IMR-90 (cell line): ENCODE data around the gene GTF2F2. TPM values are rescaled to one million over a fixed set of nuclear protein-coding genes. Genes with fewer than 3 reads are reported as not detected.

Source experiments
- ATAC-seq: fragments of 200-7000 bp; cut with Tn5 transposase; 2 replicates; pipeline ENCODE4 v1.9.1; 2020; ENCODE audit warnings: low read depth, mild to moderate bottlenecking, moderate library complexity
- BruUV-seq: library from RNA; stranded (reverse); fragments of 400-500 nt; replicated peaks from 2 replicates; lab custom pipeline; 2021; lab: Mats Ljungman, UMichigan
- CTCF ChIA-PET: fragments of 300-600 bp; formaldehyde crosslinking; extraction: SDS; loops from one replicate; lab custom pipeline; 2021; ENCODE audit warnings: antibody characterized with exemption; lab: Yijun Ruan, JAX
- POLR2A ChIA-PET: fragments of 300-600 bp; sonication (Branson Sonifier 250); formaldehyde crosslinking; loops from one replicate; lab custom pipeline; 2022; ENCODE audit warnings: antibody characterized with exemption; ENCODE audit not compliant: unreplicated experiment; lab: Charles Lee
- DNase-seq: peaks from one replicate; pipeline ENCODE4 v3.0.0; 2013
- H2AFZ ChIP-seq: replicated peaks from 2 replicates; pipeline ENCODE3; 2013; ENCODE audit warnings: low read length, mild to moderate bottlenecking; ENCODE audit not compliant: poor library complexity
- H2AK5ac ChIP-seq: 2 replicates; pipeline ENCODE4 v1.6.1; 2013; ENCODE audit warnings: low read depth, low read length, inconsistent platforms
- H2AK9ac ChIP-seq: replicated peaks from 2 replicates; pipeline ENCODE3; 2013; ENCODE audit warnings: mild to moderate bottlenecking, low read depth, low read length, moderate library complexity; ENCODE audit not compliant: poor library complexity
- H2BK120ac ChIP-seq: 2 replicates; pipeline ENCODE4 v1.6.1; 2013; ENCODE audit warnings: low read depth, low read length, inconsistent platforms
- H2BK15ac ChIP-seq: 3 replicates; pipeline ENCODE4 v1.6.1; 2013; ENCODE audit warnings: low read depth, low read length, inconsistent platforms
- H2BK20ac ChIP-seq: 2 replicates; pipeline ENCODE4 v1.6.1; 2013; ENCODE audit warnings: low read depth, mild to moderate bottlenecking, inconsistent platforms, low read length, moderate library complexity
- H2BK5ac ChIP-seq: 2 replicates; pipeline ENCODE4 v1.6.1; 2013; ENCODE audit warnings: mild to moderate bottlenecking, low read depth, low read length, inconsistent platforms; ENCODE audit not compliant: poor library complexity, severe bottlenecking
- H3K14ac ChIP-seq: replicated peaks from 2 replicates; pipeline ENCODE4 v1.6.1; 2013; ENCODE audit warnings: low read depth, low read length, inconsistent platforms
- H3K18ac ChIP-seq: 2 replicates; pipeline ENCODE4 v1.6.1; 2013; ENCODE audit warnings: low read depth, low read length, control low read depth
- H3K23ac ChIP-seq: 2 replicates; pipeline ENCODE4 v1.6.1; 2013; ENCODE audit warnings: low read depth, low read length, inconsistent platforms
- H3K27ac ChIP-seq: 2 replicates; pipeline ENCODE4 v1.5.1; 2013; ENCODE audit warnings: mild to moderate bottlenecking, control low read depth, low read length; ENCODE audit not compliant: insufficient read depth
- H3K27me3 ChIP-seq: 2 replicates; pipeline ENCODE4 v1.6.1; 2013; ENCODE audit warnings: low read length; ENCODE audit not compliant: control insufficient read depth, insufficient read depth
- H3K36me3 ChIP-seq: 2 replicates; pipeline ENCODE4 v1.6.1; 2013; ENCODE audit warnings: low read length, mixed read lengths; ENCODE audit not compliant: control insufficient read depth, insufficient read depth
- H3K4ac ChIP-seq: 2 replicates; pipeline ENCODE4 v1.6.1; 2013; ENCODE audit warnings: low read depth, low read length, inconsistent platforms
- H3K4me1 ChIP-seq: 2 replicates; pipeline ENCODE4 v1.6.1; 2013; ENCODE audit warnings: low read length, mixed read lengths; ENCODE audit not compliant: control insufficient read depth, insufficient read depth
- H3K4me2 ChIP-seq: 2 replicates; pipeline ENCODE4 v1.6.1; 2013; ENCODE audit warnings: low read depth, mild to moderate bottlenecking, control low read depth, low read length, moderate library complexity
- H3K4me3 ChIP-seq: 2 replicates; pipeline ENCODE4 v1.5.1; 2013; ENCODE audit warnings: low read depth, mild to moderate bottlenecking, control low read depth, low read length, moderate library complexity; ENCODE audit not compliant: insufficient read depth
- H3K56ac ChIP-seq: 2 replicates; pipeline ENCODE4 v1.6.1; 2013; ENCODE audit warnings: low read length, inconsistent platforms; ENCODE audit not compliant: insufficient read depth; ENCODE audit errors: extremely low read depth
- H3K79me1 ChIP-seq, 2 experiments: 2 replicates each; pipeline ENCODE4 v1.6.1; 2013; ENCODE audit warnings: low read length in 2 of 2, inconsistent platforms in 1 of 2, low read depth in 1 of 2
- H3K9ac ChIP-seq: 2 replicates; pipeline ENCODE4 v1.6.1; 2013; ENCODE audit warnings: low read depth, low read length, control low read depth
- H3K9me1 ChIP-seq: 2 replicates; pipeline ENCODE4 v1.6.1; 2013; ENCODE audit warnings: low read length, inconsistent platforms; ENCODE audit not compliant: insufficient read depth
- H3K9me3 ChIP-seq: 2 replicates; pipeline ENCODE4 v1.6.1; 2013; ENCODE audit warnings: low read length; ENCODE audit not compliant: control insufficient read depth, insufficient read depth
- H4K20me1 ChIP-seq: 2 replicates; pipeline ENCODE4 v1.6.1; 2013; ENCODE audit warnings: low read length, inconsistent platforms; ENCODE audit not compliant: insufficient read depth
- H4K5ac ChIP-seq: 2 replicates; pipeline ENCODE4 v1.6.1; 2013; ENCODE audit warnings: mild to moderate bottlenecking, low read depth, low read length, control low read depth
- H4K8ac ChIP-seq, 2 experiments: 2 replicates each; pipeline ENCODE4 v1.6.1; 2013; ENCODE audit warnings: low read depth in 2 of 2, low read length in 2 of 2, control low read depth in 1 of 2, inconsistent platforms in 1 of 2
- H4K91ac ChIP-seq: 2 replicates; pipeline ENCODE4 v1.6.1; 2013; ENCODE audit warnings: low read depth, low read length, inconsistent platforms; ENCODE audit not compliant: insufficient read depth
- BHLHE40 ChIP-seq: fragments of 150-350 bp; IDR thresholded peaks from 2 replicates; pipeline ENCODE4 v1.6.1; 2016; ENCODE audit warnings: mild to moderate bottlenecking, low read depth, low read length
- CEBPB ChIP-seq: IDR thresholded peaks from 2 replicates; pipeline ENCODE4 v1.6.1; 2012; ENCODE audit warnings: low read depth, low read length, improper control_type of control experiment
- FOS ChIP-seq: fragments of 150-350 bp; IDR thresholded peaks from 2 replicates; pipeline ENCODE4 v1.6.1; 2016; ENCODE audit warnings: low read depth, low read length
- MAFK ChIP-seq: IDR thresholded peaks from 2 replicates; pipeline ENCODE4 v1.6.1; 2012; ENCODE audit warnings: low read depth, low read length, improper control_type of control experiment
- MAZ ChIP-seq: IDR thresholded peaks from 2 replicates; pipeline ENCODE4 v1.6.1; 2012; ENCODE audit warnings: low read depth, mild to moderate bottlenecking, low read length, improper control_type of control experiment, moderate library complexity, borderline replicate concordance
- NFE2L2 ChIP-seq: fragments of 150-350 bp; IDR thresholded peaks from 2 replicates; pipeline ENCODE4 v1.6.1; 2016; ENCODE audit warnings: low read depth, mild to moderate bottlenecking, low read length
- RFX5 ChIP-seq: IDR thresholded peaks from 2 replicates; pipeline ENCODE4 v1.8.0; 2012; ENCODE audit warnings: low read depth, mild to moderate bottlenecking, low read length, moderate library complexity
- SMC3 ChIP-seq: fragments of 150-350 bp; IDR thresholded peaks from 2 replicates; pipeline ENCODE4 v1.6.1; 2016; ENCODE audit warnings: low read depth, mild to moderate bottlenecking, antibody characterized with exemption, low read length, moderate library complexity
- WGBS, 2 experiments: methylation state at CpG; one replicate each; pipeline versions ENCODE4 v1.1.5 to v1.1.7; 2013; ENCODE audit warnings: missing lambda C conversion rate in 2 of 2; ENCODE audit not compliant: insufficient read length in 1 of 2; ENCODE audit errors: extremely low coverage in 2 of 2; 5-methylcytosine and 5-hydroxymethylcytosine counted together
- dilution Hi-C: fragments of 300-500 bp; cut with HindIII; formaldehyde crosslinking; loops from one replicate; pipeline ENCODE4 v1.14.3; 2018; ENCODE audit warnings: low sequenced_read_pairs; ENCODE audit not compliant: unreplicated experiment
- in situ Hi-C: fragments of 300-500 bp; cut with MboI; formaldehyde crosslinking; loops from 3 replicates; pipeline ENCODE4 v1.14.3; 2019; ENCODE audit warnings: low sequenced_read_pairs, inconsistent platforms, mixed read lengths
- intact Hi-C: fragments of 100-400 bp; cut with micrococcal nuclease; formaldehyde crosslinking; loops from 2 replicates; pipeline ENCODE4 v1.10.0; 2022
- polyA plus RNA-seq, 3 experiments: library from polyadenylated mRNA; depleted of rRNA; stranded (reverse); fragments of >200 nt; gene quantifications; 2 replicates each; pipeline ENCODE4 v1.2.3, GENCODE V29; 2012; ENCODE audit warnings: low replicate concordance in 1 of 3
- total RNA-seq: library from RNA; depleted of rRNA; stranded (reverse); fragments of >200 nt; gene quantifications from 2 replicates; pipeline ENCODE4 v1.2.3, GENCODE V29; 2012
- TF ChIP-seq, protein P1 (sequence below): fragments of 150-350 bp; IDR thresholded peaks from 2 replicates; pipeline ENCODE4 v1.6.1; 2017; ENCODE audit warnings: mild to moderate bottlenecking, antibody characterized with exemption, low read length, low read depth
- TF ChIP-seq, protein P2 (sequence below): fragments of 150-350 bp; IDR thresholded peaks from 2 replicates; pipeline ENCODE4 v1.6.1; 2016; ENCODE audit warnings: low read depth, mild to moderate bottlenecking, low read length, moderate library complexity, borderline replicate concordance

GTF2F2 gene
- total and polyA plus RNA-seq, 2 of the 4 experiments (the other 2 are of a cell fraction), result 16.5 to 21.0 TPM

DNA sequence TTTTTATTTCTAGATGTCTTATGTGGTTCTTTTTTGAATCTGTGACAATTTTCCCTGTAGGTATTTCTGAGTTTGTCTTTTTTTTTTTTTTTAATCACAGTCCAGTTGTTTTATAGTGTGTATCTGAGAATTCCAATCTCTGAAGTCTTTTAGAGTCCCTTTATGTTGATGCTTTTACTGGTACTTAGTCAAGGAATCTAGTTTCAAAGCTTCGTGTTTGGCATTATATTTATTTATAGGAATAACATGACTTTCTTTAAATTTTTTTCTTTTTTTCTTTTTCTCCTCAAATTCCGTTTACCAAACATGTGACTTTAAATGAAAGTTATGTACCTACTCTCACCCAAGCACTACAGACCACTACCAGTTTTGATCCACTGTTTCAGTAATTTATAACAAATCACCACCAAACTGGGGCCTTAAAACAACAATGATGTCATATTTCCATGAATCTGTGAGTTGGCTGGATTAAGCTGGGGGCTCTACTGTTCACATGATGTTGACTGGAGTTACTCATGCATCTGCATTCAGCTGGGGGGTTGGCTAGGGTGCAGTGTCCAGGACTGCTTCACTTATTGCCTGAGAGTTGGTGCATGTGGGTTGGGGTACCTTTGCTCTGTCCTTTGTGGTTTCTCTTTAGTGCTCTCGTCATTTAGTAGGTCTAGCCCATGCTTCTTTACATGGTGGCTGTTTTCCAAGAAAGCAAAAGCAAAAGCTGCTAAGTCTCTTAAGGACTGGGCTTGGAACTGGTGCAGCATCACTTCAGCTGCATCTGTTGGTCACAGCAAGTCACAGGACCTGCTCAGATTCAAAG lies 58.2 kb downstream of the GTF2F2 start:
- peak overlapping the region; percentile 71 for H3K4me2 ChIP-seq
- H2AK9ac ChIP-seq, result peak overlapping the region; percentile 76
- H4K8ac ChIP-seq, result peak overlapping the region in 1 of 2 experiments; percentile 77; a peak in 2 of 4 replicates
- POLR2A ChIA-PET, result interaction anchor here (0.7 kb wide), 1 partner anchor 83 kb away, joined by 4 read pairs; no protein-coding TSS in a partner anchor
- DNase-seq (peak; percentile 93), ATAC-seq (peak; percentile 93)
- H2AFZ ChIP-seq, result peak overlapping the region; percentile 21
- H2BK120ac ChIP-seq, result peak overlapping the region; percentile 89
- H3K23ac ChIP-seq, result peak overlapping the region; percentile 57
- no peak overlapping the region for H3K4me3 ChIP-seq
- in situ Hi-C loops (no loop called here), dilution Hi-C loops (no loop called here), intact Hi-C loops (no loop called here)
- peak overlapping the region; percentile 86 for H3K14ac ChIP-seq
- peak overlapping the region; percentile 19; the same call in 1 of the 2 replicates for H3K56ac ChIP-seq
- no peaks in the 10 kb centered on the region for H3K9me3 ChIP-seq
- peak overlapping the region; percentile 17; the same call in 2 of the 3 replicates for H2BK15ac ChIP-seq
- TF ChIP-seq CEBPB (peak; percentile 26; the same call in 1 of the 2 replicates), BHLHE40 (peak; percentile 57), FOS (peak; percentile 57; the same call in 1 of the 2 replicates), SMC3 (no peak), MAZ (peak; percentile 69), MAFK (no peak), RFX5 (no peak), NFE2L2 (peak; percentile 55; the same call in 1 of the 2 replicates)
- TF ChIP-seq, protein P1, sequence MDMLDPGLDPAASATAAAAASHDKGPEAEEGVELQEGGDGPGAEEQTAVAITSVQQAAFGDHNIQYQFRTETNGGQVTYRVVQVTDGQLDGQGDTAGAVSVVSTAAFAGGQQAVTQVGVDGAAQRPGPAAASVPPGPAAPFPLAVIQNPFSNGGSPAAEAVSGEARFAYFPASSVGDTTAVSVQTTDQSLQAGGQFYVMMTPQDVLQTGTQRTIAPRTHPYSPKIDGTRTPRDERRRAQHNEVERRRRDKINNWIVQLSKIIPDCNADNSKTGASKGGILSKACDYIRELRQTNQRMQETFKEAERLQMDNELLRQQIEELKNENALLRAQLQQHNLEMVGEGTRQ, result peak; percentile 72
- TF ChIP-seq, protein P2, sequence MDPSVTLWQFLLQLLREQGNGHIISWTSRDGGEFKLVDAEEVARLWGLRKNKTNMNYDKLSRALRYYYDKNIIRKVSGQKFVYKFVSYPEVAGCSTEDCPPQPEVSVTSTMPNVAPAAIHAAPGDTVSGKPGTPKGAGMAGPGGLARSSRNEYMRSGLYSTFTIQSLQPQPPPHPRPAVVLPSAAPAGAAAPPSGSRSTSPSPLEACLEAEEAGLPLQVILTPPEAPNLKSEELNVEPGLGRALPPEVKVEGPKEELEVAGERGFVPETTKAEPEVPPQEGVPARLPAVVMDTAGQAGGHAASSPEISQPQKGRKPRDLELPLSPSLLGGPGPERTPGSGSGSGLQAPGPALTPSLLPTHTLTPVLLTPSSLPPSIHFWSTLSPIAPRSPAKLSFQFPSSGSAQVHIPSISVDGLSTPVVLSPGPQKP, result no peak
- H3K18ac ChIP-seq, result peak overlapping the region; percentile 34
- peak overlapping the region; percentile 53 for H3K4ac ChIP-seq
- H3K9me1 ChIP-seq, result peaks cover 8% of the 10 kb centered on the region
- H3K79me1 ChIP-seq, result peaks cover 24 to 51% of the 10 kb centered on the region in 2 experiments
- peak overlapping the region; percentile 60 for H2AK5ac ChIP-seq
- no peaks in the 10 kb centered on the region for H4K20me1 ChIP-seq
- WGBS, 2 experiments, result 25% methylated on average over 1 of the region's 3 CpGs; no CpG with 5 or more reads in 1 of the 2 experiments
- H3K9ac ChIP-seq, result no peak overlapping the region
- peaks cover 1% of the 10 kb centered on the region; the same call in 1 of the 2 replicates for H3K36me3 ChIP-seq
- no peaks in the 10 kb centered on the region for H3K27me3 ChIP-seq
- peak overlapping the region; percentile 52; the same call in 1 of the 2 replicates for H3K27ac ChIP-seq
- H2BK5ac ChIP-seq, result peak overlapping the region; percentile 84
- peak overlapping the region; percentile 87 for H2BK20ac ChIP-seq
- peak overlapping the region; percentile 46 for H4K5ac ChIP-seq
- no TSS peak for BruUV-seq
- CTCF ChIA-PET, result interaction anchor here (1.1 kb wide), 1 partner anchor 61 kb away, joined by 4 read pairs; no protein-coding TSS in a partner anchor
- peaks cover 6% of the 10 kb centered on the region for H3K4me1 ChIP-seq
- H4K91ac ChIP-seq, result peak overlapping the region; percentile 67
